CD14-positive monocyte (primary cell): ENCODE measurements around the gene LAMP1. TPM values are rescaled to one million over a fixed set of nuclear protein-coding genes. Genes with fewer than 3 reads are reported as not detected.

Source experiments
- DNase-seq, 3 donors: peaks; one replicate each; pipeline ENCODE4 v3.0.0-alpha.2; 2011 to 2022
- H2AFZ ChIP-seq: 2 replicates; pipeline ENCODE4 v1.6.0; 2012; ENCODE audit warnings: mild to moderate bottlenecking, low read depth, low read length, inconsistent platforms; ENCODE audit not compliant: insufficient read depth, poor library complexity, severe bottlenecking
- H3K27ac ChIP-seq, 2 donors: 1 replicate in 1 of 2; 2 replicates in 1 of 2; pipeline ENCODE4 v1.5.1; 2012 to 2013; ENCODE audit warnings: low read length in 2 of 2, control low read depth in 1 of 2, inconsistent platforms in 1 of 2, low read depth in 1 of 2, mild to moderate bottlenecking in 1 of 2
- H3K27me3 ChIP-seq, 2 donors: one replicate each; pipeline versions ENCODE4 v1.6.0 to v1.6.1; 2011 to 2013; ENCODE audit warnings: low read length in 2 of 2; ENCODE audit not compliant: control insufficient read depth in 2 of 2, insufficient read depth in 2 of 2
- H3K36me3 ChIP-seq, 2 donors: replicated peaks in 1 of 2; 1 replicate in 1 of 2; 2 replicates in 1 of 2; pipeline versions ENCODE4 v1.5.1 to v1.6.1; 2012 to 2013; ENCODE audit warnings: low read length in 2 of 2, control low read depth in 1 of 2, inconsistent platforms in 1 of 2, mild to moderate bottlenecking in 1 of 2; ENCODE audit not compliant: insufficient read depth in 2 of 2, control insufficient read depth in 1 of 2
- H3K4me1 ChIP-seq, 2 donors: 1 replicate in 1 of 2; 2 replicates in 1 of 2; pipeline versions ENCODE4 v1.5.1 to v1.6.1; 2012 to 2013; ENCODE audit warnings: low read length in 2 of 2, control low read depth in 1 of 2, inconsistent platforms in 1 of 2, mild to moderate bottlenecking in 1 of 2, moderate library complexity in 1 of 2; ENCODE audit not compliant: insufficient read depth in 2 of 2, control insufficient read depth in 1 of 2
- H3K4me2 ChIP-seq: replicated peaks from 2 replicates; pipeline ENCODE3; 2012; ENCODE audit warnings: low read length, moderate library complexity, mild to moderate bottlenecking; ENCODE audit not compliant: poor library complexity, severe bottlenecking; ENCODE audit errors: extremely low read depth
- H3K4me3 ChIP-seq, 3 experiments: fragments of 200-600 bp in 1 of 3; sonication (generic) in 1 of 3; replicated peaks in 1 of 3; 1 replicate in 2 of 3; 2 replicates in 1 of 3; pipeline ENCODE4 v1.5.1; 2011 to 2013; ENCODE audit warnings: low read length in 3 of 3, mild to moderate bottlenecking in 3 of 3, control low read depth in 2 of 3, low read depth in 2 of 3, inconsistent platforms in 1 of 3, moderate library complexity in 1 of 3
- H3K79me2 ChIP-seq: 2 replicates; pipeline ENCODE4 v1.6.0; 2012; ENCODE audit warnings: mild to moderate bottlenecking, control low read depth, inconsistent platforms, low read length, moderate library complexity; ENCODE audit not compliant: insufficient read depth
- H3K9ac ChIP-seq: 2 replicates; pipeline ENCODE4 v1.6.0; 2017; ENCODE audit warnings: low read length, mild to moderate bottlenecking; ENCODE audit not compliant: insufficient read depth, poor library complexity, severe bottlenecking
- H3K9me3 ChIP-seq, 2 donors: replicated peaks in 1 of 2; 1 replicate in 1 of 2; 2 replicates in 1 of 2; pipeline versions ENCODE4 v1.5.1 to v1.6.1; 2012 to 2013; ENCODE audit warnings: low read length in 2 of 2, control low read depth in 1 of 2; ENCODE audit not compliant: control insufficient read depth in 1 of 2, insufficient read depth in 1 of 2
- H4K20me1 ChIP-seq: 2 replicates; pipeline ENCODE4 v1.6.0; 2012; ENCODE audit warnings: mild to moderate bottlenecking, low read length, control low read depth, moderate library complexity; ENCODE audit not compliant: insufficient read depth
- H3K27ac Mint-ChIP-seq, 7 donors: one replicate each; pipeline ENCODE4 v1.8.0; 2020; ENCODE audit warnings: mild to moderate bottlenecking in 7 of 7, mixed read lengths in 7 of 7, moderate library complexity in 6 of 7, inconsistent platforms in 2 of 7
- H3K27me3 Mint-ChIP-seq, 3 donors: one replicate each; pipeline ENCODE4 v1.8.0; 2021 to 2022; ENCODE audit warnings: low read depth in 3 of 3, mild to moderate bottlenecking in 3 of 3, mixed read lengths in 3 of 3, moderate library complexity in 3 of 3, inconsistent platforms in 1 of 3
- H3K36me3 Mint-ChIP-seq, 2 donors: one replicate each; pipeline ENCODE4 v1.8.0; 2020; ENCODE audit warnings: mixed read lengths in 2 of 2, inconsistent platforms in 1 of 2, mild to moderate bottlenecking in 1 of 2
- H3K4me1 Mint-ChIP-seq: one replicate; pipeline ENCODE4 v1.8.0; 2020; ENCODE audit warnings: mild to moderate bottlenecking, mixed read lengths
- H3K4me3 Mint-ChIP-seq, 2 donors: one replicate each; pipeline ENCODE4 v1.8.0; 2020; ENCODE audit warnings: mild to moderate bottlenecking in 2 of 2, mixed read lengths in 2 of 2, moderate library complexity in 1 of 2
- H3K9me3 Mint-ChIP-seq, 7 donors: one replicate each; pipeline ENCODE4 v1.8.0; 2020 to 2022; ENCODE audit warnings: mixed read lengths in 7 of 7, mild to moderate bottlenecking in 6 of 7, moderate library complexity in 6 of 7, inconsistent platforms in 2 of 7
- WGBS: methylation state at CpG from one replicate; pipeline ENCODE4 v1.1.5; 2013; ENCODE audit warnings: missing lambda C conversion rate; ENCODE audit not compliant: insufficient coverage; 5-methylcytosine and 5-hydroxymethylcytosine counted together
- intact Hi-C, 2 donors: fragments of 100-400 bp; cut with micrococcal nuclease; formaldehyde crosslinking; loops; one replicate each; pipeline versions ENCODE4 v1.15.0 to v1.15.1; 2023
- polyA plus RNA-seq, 3 donors: library from polyadenylated mRNA; depleted of rRNA in 1 of 3; unstranded in 2 of 3; stranded (reverse) in 1 of 3; fragments of 300-500 nt in 2 of 3; fragments of >200 nt in 1 of 3; fragmentation: Illumina TruSeq in 2 of 3; gene quantifications; 1 replicate in 2 of 3; 2 replicates in 1 of 3; pipeline ENCODE4 v1.2.3, GENCODE V29; 2012 to 2021
- TF ChIP-seq, protein P1 (sequence below): fragments of 200-600 bp; IDR thresholded peaks from one replicate; pipeline ENCODE4 v1.8.0; 2022; ENCODE audit warnings: antibody characterized with exemption, mild to moderate bottlenecking

LAMP1 gene
- polyA plus RNA-seq, 3 donors, result 22.0 to 122 (median 24.5) TPM

DNA sequence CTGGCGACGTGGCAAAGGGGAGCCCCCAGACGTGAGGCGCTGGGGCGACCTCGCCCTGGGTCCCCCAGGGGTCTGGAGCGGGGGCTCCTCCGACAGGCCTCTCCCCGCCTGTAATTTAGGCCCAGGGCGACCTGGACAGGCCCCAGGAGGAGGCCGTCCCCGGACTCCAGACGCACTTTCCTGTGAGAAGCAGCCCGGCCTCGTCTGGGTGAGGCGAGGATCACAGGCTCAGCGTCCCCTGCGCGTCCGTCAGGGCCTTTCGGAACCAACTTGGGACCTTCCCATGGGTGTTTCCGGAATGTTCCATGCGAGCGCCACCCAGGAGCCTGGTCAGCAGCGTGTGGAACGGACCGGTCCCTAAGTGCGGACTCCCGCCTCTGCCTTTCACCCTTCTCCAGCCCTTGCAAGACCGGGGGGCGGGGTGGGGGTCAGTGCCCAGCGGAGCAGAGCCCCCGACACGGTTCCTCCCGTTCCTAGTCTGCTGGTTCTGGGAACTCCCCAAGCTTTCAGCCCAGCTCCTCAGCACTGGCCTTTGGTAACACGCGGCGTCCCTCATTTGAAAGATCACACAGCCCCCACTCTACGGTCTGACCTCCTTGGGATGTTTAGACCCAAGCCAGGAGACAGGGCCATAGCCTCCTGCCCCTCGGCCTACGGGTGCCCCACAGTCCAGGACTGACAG lies 68.0 kb downstream of the LAMP1 start:
- intact Hi-C loops, result no loop called here
- peak overlapping the region in 1 of 7 donors; percentile 79 for H3K27ac Mint-ChIP-seq
- no peak overlapping the region for H3K4me2 ChIP-seq

DNA sequence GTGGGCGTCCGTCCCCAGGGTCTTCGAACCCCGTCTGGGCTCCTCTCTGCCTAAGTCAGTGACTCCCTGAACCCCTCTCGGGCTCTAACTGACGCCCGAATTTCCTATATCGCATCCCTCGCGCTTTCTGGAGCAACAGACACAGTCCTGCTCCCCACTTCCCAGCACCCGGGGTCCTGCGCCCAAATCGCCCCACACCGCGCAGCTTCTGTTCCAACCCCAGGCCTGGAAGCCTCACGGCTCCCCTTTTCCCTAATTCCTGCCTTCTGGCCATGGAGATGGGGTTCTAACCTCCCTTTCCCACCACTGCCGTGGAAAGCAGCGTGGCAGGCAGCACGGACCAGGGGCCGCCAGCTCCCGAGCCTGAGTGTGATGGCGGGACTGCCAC lies 68.5 kb downstream of the LAMP1 start:
- Histone ChIP-seq H3K9me3 (peaks cover 0 to 12% of the 10 kb centered on the region in 2 donors), H3K4me3 (no peak overlapping the region), H3K27me3 (peaks cover 18 to 47% of the 10 kb centered on the region in 2 donors), H2AFZ (no peak overlapping the region), H3K4me1 (peaks cover 5 to 6% of the 10 kb centered on the region in 2 donors), H3K9ac (no peak overlapping the region), H3K4me2 (no peak overlapping the region), H3K27ac (no peak overlapping the region), H3K79me2 (no peaks in the 10 kb centered on the region), H4K20me1 (no peaks in the 10 kb centered on the region), H3K36me3 (no peaks in the 10 kb centered on the region)
- Mint-ChIP-seq H3K4me3 (peak overlapping the region; percentile 24 to 76), H3K27me3 (peaks cover 44 to 57% (median 48%) of the 10 kb centered on the region in 3 donors), H3K36me3 (peaks cover 0 to 3% of the 10 kb centered on the region in 2 donors), H3K27ac (peak overlapping the region in 1 of 7 donors; percentile 79), H3K4me1 (peaks cover 4% of the 10 kb centered on the region), H3K9me3 (peaks cover 0 to 25% (median 6%) of the 10 kb centered on the region in 7 donors)
- DNase-seq, result no peak
- TF ChIP-seq, protein P1, sequence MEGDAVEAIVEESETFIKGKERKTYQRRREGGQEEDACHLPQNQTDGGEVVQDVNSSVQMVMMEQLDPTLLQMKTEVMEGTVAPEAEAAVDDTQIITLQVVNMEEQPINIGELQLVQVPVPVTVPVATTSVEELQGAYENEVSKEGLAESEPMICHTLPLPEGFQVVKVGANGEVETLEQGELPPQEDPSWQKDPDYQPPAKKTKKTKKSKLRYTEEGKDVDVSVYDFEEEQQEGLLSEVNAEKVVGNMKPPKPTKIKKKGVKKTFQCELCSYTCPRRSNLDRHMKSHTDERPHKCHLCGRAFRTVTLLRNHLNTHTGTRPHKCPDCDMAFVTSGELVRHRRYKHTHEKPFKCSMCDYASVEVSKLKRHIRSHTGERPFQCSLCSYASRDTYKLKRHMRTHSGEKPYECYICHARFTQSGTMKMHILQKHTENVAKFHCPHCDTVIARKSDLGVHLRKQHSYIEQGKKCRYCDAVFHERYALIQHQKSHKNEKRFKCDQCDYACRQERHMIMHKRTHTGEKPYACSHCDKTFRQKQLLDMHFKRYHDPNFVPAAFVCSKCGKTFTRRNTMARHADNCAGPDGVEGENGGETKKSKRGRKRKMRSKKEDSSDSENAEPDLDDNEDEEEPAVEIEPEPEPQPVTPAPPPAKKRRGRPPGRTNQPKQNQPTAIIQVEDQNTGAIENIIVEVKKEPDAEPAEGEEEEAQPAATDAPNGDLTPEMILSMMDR, result no peak
- intact Hi-C loops, result no loop called here
- WGBS, result 98% methylated on average over 13 of the region's 22 CpGs

More for the DNA sequence above, 68.0 kb downstream of the LAMP1 start:
- Mint-ChIP-seq H3K9me3 (peaks cover 0 to 22% (median 6%) of the 10 kb centered on the region in 7 donors), H3K27me3 (peaks cover 48 to 60% (median 52%) of the 10 kb centered on the region in 3 donors), H3K4me1 (peaks cover 4% of the 10 kb centered on the region), H3K36me3 (peaks cover 0 to 3% of the 10 kb centered on the region in 2 donors), H3K4me3 (peak overlapping the region; percentile 24 to 76)
- Histone ChIP-seq H3K36me3 (no peaks in the 10 kb centered on the region), H3K27ac (no peak overlapping the region), H3K9me3 (peaks cover 0 to 12% of the 10 kb centered on the region in 2 donors), H3K4me1 (peaks cover 5 to 6% of the 10 kb centered on the region in 2 donors), H3K9ac (no peak overlapping the region), H3K79me2 (no peaks in the 10 kb centered on the region), H4K20me1 (no peaks in the 10 kb centered on the region), H3K27me3 (peaks cover 18 to 53% of the 10 kb centered on the region in 2 donors), H2AFZ (no peak overlapping the region), H3K4me3 (no peak overlapping the region)
- no peak for DNase-seq
- 91% methylated on average over 41 of the region's 41 CpGs for WGBS
- TF ChIP-seq, protein P1, result no peak
